Upper lobe of right lung (tissue), 1 donor: ENCODE results near the gene PLAGL2. TPM values are rescaled to one million over a fixed set of nuclear protein-coding genes. Genes with fewer than 3 reads are reported as not detected.
"Not testable (repeated sequence)": the region's sequence is repeated elsewhere in the genome, so short reads cannot be mapped to it uniquely, and the experiment has no call there.

Experiments
- ATAC-seq: fragments of 200-7000 bp; cut with Tn5 transposase; one replicate; pipeline ENCODE4 v1.9.1; 2020; ENCODE audit warnings: mild to moderate bottlenecking, moderate library complexity
- DNase-seq: peaks from one replicate; pipeline ENCODE4 v3.0.0-alpha.2; 2020
- H3K27ac ChIP-seq: fragments of 200-600 bp; one replicate; pipeline ENCODE4 v1.8.0; 2022
- H3K27me3 ChIP-seq: fragments of 200-600 bp; one replicate; pipeline ENCODE4 v1.8.0; 2022; ENCODE audit warnings: mild to moderate bottlenecking
- H3K36me3 ChIP-seq: fragments of 200-600 bp; one replicate; pipeline ENCODE4 v1.8.0; 2022
- H3K4me1 ChIP-seq: fragments of 200-600 bp; one replicate; pipeline ENCODE4 v1.8.0; 2022
- H3K4me3 ChIP-seq: fragments of 200-600 bp; one replicate; pipeline ENCODE4 v1.8.0; 2022; ENCODE audit warnings: mild to moderate bottlenecking
- H3K9me3 ChIP-seq: fragments of 200-600 bp; one replicate; pipeline ENCODE4 v1.8.0; 2022
- intact Hi-C: fragments of 100-400 bp; cut with DNase I; formaldehyde crosslinking; loops from one replicate; pipeline ENCODE4 v1.11.0; 2022
- total RNA-seq: library from RNA; stranded (reverse); fragmentation: NEBNext Ultra II Directional; extraction: Animal tissue kit (Norgen Biotek cat#: 25700); gene quantifications from one replicate; pipeline ENCODE4 v1.2.1, GENCODE V29; 2021
- TF ChIP-seq, protein P1 (sequence below): fragments of 200-600 bp; IDR thresholded peaks from one replicate; pipeline ENCODE4 v1.8.0; 2022; ENCODE audit warnings: antibody characterized with exemption
- donor health status: DM: no; HTN: yes; CAD: no; lungs with severe emphysema.

Gene PLAGL2
- total RNA-seq, 1 donor from 2014 or later: 15.9 TPM

- intact Hi-C loops: no loop called here
- Histone ChIP-seq H3K36me3 (peaks cover 26% of the 10 kb centered on the region), H3K27ac (peak overlapping the region; percentile 92), H3K27me3 (no peaks in the 10 kb centered on the region), H3K9me3 (no peaks in the 10 kb centered on the region), H3K4me3 (peak overlapping the region; percentile 99), H3K4me1 (peaks cover 67% of the 10 kb centered on the region)
- DNase-seq (no peak), ATAC-seq (peak; percentile 2)
- TF ChIP-seq, protein P1, sequence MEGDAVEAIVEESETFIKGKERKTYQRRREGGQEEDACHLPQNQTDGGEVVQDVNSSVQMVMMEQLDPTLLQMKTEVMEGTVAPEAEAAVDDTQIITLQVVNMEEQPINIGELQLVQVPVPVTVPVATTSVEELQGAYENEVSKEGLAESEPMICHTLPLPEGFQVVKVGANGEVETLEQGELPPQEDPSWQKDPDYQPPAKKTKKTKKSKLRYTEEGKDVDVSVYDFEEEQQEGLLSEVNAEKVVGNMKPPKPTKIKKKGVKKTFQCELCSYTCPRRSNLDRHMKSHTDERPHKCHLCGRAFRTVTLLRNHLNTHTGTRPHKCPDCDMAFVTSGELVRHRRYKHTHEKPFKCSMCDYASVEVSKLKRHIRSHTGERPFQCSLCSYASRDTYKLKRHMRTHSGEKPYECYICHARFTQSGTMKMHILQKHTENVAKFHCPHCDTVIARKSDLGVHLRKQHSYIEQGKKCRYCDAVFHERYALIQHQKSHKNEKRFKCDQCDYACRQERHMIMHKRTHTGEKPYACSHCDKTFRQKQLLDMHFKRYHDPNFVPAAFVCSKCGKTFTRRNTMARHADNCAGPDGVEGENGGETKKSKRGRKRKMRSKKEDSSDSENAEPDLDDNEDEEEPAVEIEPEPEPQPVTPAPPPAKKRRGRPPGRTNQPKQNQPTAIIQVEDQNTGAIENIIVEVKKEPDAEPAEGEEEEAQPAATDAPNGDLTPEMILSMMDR: no peak
Observed at GRCh38 chr20:32204205-32205109, 3.1 kb downstream of the PLAGL2 start.

DNA sequence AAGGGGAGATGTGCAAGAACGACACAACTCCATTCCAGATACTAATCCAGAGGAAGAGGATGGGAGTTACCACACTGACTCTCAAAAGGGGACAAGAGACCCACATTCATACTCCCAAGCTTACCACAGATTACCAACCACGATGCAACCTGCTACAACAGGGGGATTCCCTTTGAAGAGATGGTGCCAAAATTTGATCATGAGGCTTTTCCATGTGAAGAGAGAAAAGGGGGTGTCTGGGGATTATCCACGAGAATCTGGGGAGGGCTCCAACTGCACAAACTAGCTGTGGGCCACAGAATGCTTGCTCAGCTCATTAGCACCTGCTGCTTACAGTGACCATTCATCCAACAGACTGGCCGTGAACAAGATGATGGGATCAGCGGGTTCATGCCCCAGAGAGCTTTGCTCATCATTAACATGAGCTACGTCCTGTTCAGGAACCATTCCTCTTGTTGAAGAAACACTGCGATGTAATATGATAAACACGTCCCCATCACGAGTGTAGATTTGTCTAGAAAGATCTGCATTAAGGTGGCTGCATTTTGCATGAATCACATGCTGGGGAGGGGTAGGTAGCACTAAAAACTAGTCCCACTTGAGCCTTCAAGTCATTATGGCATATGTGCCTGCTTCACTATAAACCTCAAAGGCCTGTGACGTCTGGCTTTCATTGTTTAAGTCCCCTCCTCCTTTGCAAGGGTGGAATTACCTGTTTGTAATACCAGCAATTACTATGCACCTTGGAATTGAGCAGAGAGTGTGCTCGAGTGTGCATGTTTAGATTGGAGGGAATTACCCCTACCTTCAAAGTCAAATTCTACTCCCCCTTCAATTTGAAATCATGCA is 4.0 kb downstream of the PLAGL2 start:
- TF ChIP-seq, protein P1: no peak
- Histone ChIP-seq H3K36me3 (peaks cover 33% of the 10 kb centered on the region), H3K4me3 (peak overlapping the region; percentile 99), H3K27ac (peak overlapping the region; percentile 92), H3K4me1 (peaks cover 59% of the 10 kb centered on the region), H3K9me3 (no peaks in the 10 kb centered on the region), H3K27me3 (no peaks in the 10 kb centered on the region)
- no peak for DNase-seq
- no peak for ATAC-seq
- intact Hi-C loops: no loop called here

DNA sequence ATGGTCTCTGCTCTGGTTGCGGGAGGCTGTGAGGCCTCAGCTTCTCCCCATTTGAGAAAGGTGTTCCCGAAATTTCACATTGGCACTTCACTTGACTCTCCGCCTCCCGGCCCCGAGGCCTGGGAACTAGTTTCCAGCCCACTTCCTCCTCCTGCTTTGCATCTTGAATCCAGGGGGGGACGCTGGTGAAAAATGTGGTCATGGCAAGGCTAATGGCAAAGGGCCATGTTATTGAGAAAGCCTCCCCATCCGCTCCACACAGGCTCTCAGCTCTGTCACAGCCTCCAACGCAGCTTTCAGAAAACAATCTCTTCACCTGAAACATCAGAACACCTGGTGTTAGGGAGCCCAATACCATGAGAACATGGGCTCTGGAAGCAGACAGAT is 5.6 kb downstream of the PLAGL2 start:
- Histone ChIP-seq H3K27ac (peak overlapping the region; percentile 92), H3K4me1 (peaks cover 55% of the 10 kb centered on the region), H3K27me3 (no peaks in the 10 kb centered on the region), H3K4me3 (no peak overlapping the region), H3K9me3 (no peaks in the 10 kb centered on the region), H3K36me3 (peaks cover 49% of the 10 kb centered on the region)
- ATAC-seq (peak; percentile 63), DNase-seq (peak; percentile 72)
- intact Hi-C loops: no loop called here
- TF ChIP-seq, protein P1: no peak

GRCh38 chr20:32201296-32201976 is 6.1 kb downstream of the PLAGL2 start:
- Histone ChIP-seq H3K9me3 (no peaks in the 10 kb centered on the region), H3K4me3 (no peak overlapping the region), H3K4me1 (peaks cover 51% of the 10 kb centered on the region), H3K36me3 (peaks cover 54% of the 10 kb centered on the region), H3K27ac (peak overlapping the region; percentile 92), H3K27me3 (no peaks in the 10 kb centered on the region)
- ATAC-seq (peak; percentile 34), DNase-seq (no peak)
- TF ChIP-seq, protein P1: no peak
- intact Hi-C loops: no loop called here

DNA sequence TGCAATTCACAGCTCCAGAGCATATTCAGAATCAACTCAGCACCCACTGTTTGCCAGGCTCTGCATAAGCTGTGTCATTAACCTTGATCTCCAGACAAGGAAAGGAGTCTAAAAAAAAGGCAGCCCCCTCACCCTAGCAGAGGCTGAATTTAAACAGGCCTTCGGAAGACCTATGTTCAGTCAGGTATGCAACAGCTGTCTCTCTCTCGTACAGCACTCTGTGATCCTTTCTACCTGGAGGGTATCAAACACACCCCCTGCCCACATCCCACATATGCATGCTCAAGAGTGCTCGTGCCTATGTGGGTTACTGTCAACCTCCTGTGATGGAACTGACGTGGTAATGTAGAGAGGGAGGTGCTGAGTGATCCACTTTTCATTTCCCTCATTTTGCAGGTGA is 8.5 kb downstream of the PLAGL2 start:
- intact Hi-C loops: no loop called here
- Histone ChIP-seq H3K4me3 (no peak overlapping the region), H3K9me3 (no peaks in the 10 kb centered on the region), H3K27me3 (no peaks in the 10 kb centered on the region), H3K36me3 (peaks cover 75% of the 10 kb centered on the region), H3K27ac (no peak overlapping the region), H3K4me1 (peaks cover 28% of the 10 kb centered on the region)
- DNase-seq (no peak), ATAC-seq (no peak)
- TF ChIP-seq, protein P1: no peak

DNA sequence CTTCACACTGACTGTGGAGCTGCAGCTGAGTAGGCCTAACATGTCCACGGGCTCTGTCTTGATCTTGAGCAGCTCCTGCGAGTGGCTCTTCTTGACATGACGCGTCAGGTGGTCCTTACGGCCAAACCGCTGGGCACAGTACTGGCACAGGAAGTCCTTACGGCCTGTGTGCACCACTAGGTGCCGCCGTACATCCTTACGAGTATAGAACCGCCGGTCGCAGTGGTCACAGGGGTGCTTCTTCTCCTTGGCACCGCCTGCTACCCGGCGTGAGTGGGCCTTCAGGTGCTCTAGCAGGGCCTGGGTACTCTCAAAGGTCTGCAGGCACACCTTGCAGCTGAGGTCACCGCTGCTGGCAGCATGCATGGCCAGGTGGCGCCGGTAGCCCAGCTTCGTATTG is 10.4 kb downstream of the PLAGL2 start:
- H3K27ac ChIP-seq, ATAC-seq, H3K9me3 ChIP-seq, H3K4me3 ChIP-seq, DNase-seq, intact Hi-C loops, H3K27me3 ChIP-seq: not testable (repeated sequence)
- peaks cover 21% of the 10 kb centered on the region for H3K4me1 ChIP-seq
- H3K36me3 ChIP-seq: peaks cover 75% of the 10 kb centered on the region

DNA sequence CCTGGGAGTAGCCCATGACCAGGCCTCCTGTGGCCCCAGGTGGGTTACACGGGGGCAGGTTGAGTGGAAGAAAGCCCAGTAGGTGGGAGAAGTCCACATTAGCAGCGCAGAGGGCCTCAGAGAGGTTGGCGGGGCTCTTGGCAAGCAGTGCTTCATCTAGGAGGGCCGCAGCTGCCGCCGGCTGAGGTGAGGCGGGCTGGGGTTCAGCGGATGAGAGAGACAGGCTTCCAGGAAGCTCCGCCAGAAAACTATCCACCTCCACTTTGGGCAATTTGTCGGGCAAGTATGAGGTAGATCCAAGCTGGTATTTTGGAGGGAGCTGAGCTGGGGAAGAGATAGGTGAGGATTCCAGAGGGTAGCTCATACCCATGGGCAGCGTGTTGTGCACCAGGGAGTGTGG is 10.9 kb downstream of the PLAGL2 start:
- ATAC-seq, H3K9me3 ChIP-seq, DNase-seq, intact Hi-C loops, H3K27ac ChIP-seq, H3K27me3 ChIP-seq, H3K4me3 ChIP-seq: not testable (repeated sequence)
- peaks cover 71% of the 10 kb centered on the region for H3K36me3 ChIP-seq
- H3K4me1 ChIP-seq: peaks cover 21% of the 10 kb centered on the region
